HFF-Myc (cell line): ENCODE data around the gene FSD1.
A peak's percentile ranks its signal among the peaks of the same experiment; 100 is the strongest.
"Not testable (repeated sequence)": the region's sequence is repeated elsewhere in the genome, so short reads cannot be mapped to it uniquely, and the experiment has no call there.

ENCODE experiments used
- DNase-seq: peaks from one replicate; pipeline ENCODE4 v3.0.0-alpha.2; 2011; ENCODE audit warnings: low read depth; ENCODE audit errors: extremely low read depth
- H3K4me3 ChIP-seq: replicated peaks from 2 replicates; pipeline ENCODE4 v1.5.1; 2011; ENCODE audit warnings: low read depth, mild to moderate bottlenecking, control low read depth, low read length
- CTCF ChIP-seq: IDR thresholded peaks from 2 replicates; pipeline ENCODE4 v1.5.1; 2012; ENCODE audit warnings: mild to moderate bottlenecking, low read depth, low read length, control low read depth; ENCODE audit errors: missing control alignments

FSD1 gene

GRCh38 chr19:4326837-4327251, 22.4 kb downstream of the FSD1 start:
- peak overlapping the region; percentile 40 for H3K4me3 ChIP-seq
- no peak for DNase-seq
- TF ChIP-seq CTCF: no peak

- peak overlapping the region; percentile 40 for H3K4me3 ChIP-seq
- DNase-seq: peak; percentile 38
- no peak for TF ChIP-seq CTCF
Measured at GRCh38 chr19:4327252-4327876, 23.0 kb downstream of the FSD1 start.

DNA sequence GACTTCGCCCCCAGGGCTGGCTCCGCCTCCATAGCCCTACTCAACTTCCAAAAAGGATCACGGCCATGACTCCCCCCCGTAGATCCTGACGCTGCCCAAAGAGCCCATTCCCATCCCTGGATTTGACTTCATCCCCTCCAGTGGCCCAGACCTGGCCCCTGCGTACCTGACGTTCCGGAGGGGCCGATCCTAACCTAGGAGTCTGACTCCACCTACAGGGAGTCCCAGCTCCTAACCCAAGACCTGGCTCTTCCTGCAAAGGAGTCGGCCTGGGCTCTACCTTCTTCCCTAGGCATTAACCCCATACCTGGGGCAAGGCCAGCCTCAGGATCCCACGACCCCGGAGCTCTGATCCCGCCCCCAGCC, 23.5 kb downstream of the FSD1 start:
- TF ChIP-seq CTCF: no peak
- DNase-seq: no peak
- peak overlapping the region; percentile 32 for H3K4me3 ChIP-seq

- peak; percentile 92 for DNase-seq
- H3K4me3 ChIP-seq: peak overlapping the region; percentile 72
Measured at GRCh38 chr19:4328243-4328990, 24.0 kb downstream of the FSD1 start.

DNA sequence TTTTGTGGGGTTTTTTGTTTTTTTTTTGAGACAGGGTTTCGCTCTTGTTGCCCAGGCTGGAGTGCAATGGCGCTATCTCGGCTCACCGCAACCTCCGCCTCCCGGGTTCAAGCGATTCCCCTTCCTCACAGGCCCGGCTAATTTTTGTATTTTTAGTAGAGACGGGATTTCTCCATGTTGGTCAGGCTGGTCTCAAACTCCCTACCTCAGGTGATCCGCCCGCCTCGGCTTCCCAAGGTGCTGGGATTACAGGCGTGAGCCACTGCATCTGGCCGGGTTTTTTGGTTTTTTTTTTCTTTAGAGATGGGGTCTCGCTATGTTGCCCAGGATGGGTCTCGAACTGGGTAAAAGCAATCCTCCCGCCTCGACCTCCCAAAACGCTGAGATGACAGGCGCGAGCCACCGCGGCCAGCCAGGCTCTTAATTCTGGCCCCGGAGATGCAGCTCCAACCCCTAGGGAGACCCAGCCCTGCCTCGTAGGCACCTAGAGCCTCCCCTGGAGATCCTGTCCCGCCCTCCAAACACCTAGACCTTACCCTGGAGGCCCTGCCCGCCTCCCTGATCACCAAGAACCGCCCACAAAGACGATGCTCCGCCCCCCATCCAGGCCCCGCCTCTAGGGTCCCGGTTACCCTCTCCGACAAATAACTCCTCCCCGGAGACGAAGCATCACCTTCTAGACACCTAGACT, 24.7 kb downstream of the FSD1 start:
- not testable (repeated sequence) for DNase-seq
- H3K4me3 ChIP-seq: peak overlapping the region; percentile 72

More at GRCh38 chr19:4328243-4328990, 24.0 kb downstream of the FSD1 start:
- no peak for TF ChIP-seq CTCF

- no peak for TF ChIP-seq CTCF
- DNase-seq: no peak
- no peak overlapping the region; the same call in 1 of the 2 replicates for H3K4me3 ChIP-seq
Measured at GRCh38 chr19:4329858-4330257, 25.5 kb downstream of the FSD1 start.

- no peak for TF ChIP-seq CTCF
- H3K4me3 ChIP-seq: no peak overlapping the region
- no peak for DNase-seq
Measured at GRCh38 chr19:4334929-4335570, 30.7 kb downstream of the FSD1 start.
